Measurements from ENCODE around the gene FHIT.

The FHIT gene

DNA sequence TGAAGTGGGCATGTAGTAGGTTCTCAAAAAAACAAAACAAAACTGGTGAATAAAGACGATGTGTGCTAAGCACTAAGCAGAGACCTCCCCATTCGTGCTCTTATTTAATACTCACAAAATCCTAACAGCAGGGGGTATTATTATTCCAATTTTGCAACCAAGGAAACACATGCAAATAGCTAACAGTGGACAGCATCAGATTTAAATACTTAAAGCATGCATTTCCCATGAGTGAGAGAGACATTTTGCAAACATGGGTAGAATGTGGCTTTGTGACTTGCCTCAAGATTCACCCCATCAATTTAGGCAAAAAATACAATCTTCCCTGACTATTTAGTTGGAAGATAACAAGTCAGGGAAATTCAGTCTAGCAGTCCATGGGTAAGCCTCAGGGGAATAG is 1255.2 kb downstream of the FHIT start:
- DNase-seq (ENCODE audit: low spot score), result no peak

DNA sequence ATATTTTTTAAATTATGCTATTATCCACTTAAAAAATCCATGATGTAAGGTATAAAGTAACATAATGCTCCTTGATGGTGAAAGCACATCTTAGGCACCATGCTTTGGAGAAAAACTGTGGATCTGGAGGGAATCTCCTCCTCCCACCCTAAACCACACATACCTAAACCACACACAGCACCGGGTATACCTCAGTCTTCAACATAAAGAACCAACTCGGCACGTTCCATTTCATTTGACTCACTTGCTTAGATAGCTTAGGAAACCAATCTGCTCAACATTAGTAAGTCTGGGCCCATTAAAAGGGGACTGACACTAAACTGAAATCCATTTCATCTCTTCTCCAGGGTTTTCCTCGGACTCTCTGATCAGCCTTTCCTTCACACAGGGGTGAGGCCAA is 1255.7 kb downstream of the FHIT start:
- no peak for DNase-seq (ENCODE audit: low spot score)

DNA sequence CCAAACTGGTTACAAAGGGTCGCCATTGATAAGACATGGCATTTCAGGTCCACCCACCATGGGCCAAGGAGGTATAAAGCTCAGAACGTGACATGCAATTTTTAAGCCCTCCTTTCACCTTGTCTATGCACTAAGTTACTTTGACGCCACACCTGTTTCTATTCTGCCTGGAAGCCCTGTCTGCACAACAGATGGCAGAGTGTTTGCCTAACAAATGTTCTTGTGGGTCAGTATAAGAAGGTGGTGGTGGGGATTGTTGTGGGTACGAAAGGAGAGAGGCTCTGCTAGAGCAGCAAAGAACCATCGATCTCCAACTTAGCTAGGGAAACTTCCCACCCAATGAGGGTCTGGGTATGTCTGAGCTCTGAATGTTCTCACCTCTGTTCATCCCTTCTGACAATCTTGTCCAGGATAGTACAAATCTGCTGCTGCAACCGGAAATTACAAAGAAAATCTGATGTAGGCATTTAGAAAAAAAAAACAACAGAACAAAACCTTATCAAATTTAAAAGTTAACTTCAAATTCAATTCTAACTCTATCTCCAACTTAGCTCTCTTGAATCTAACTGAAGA is 1256.4 kb downstream of the FHIT start:
- DNase-seq (ENCODE audit: low spot score), result no peak

DNA sequence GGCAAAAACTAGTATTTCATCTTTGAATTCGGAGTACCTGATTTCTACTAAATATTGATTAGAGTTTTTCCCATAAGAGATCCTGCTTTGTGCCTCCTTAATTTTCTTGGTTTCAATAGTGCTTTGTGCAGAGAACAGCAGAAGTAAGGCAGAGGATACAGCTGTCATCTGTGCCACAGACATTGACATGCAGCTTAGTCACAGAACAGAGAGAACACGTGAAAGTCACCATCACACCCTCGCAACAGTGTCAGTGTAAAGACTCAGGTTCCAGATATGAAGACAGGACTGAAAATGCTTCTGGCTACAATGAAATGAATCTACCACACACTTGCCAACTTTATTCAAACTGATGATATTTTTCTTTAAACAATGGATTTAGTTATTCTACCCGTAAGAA is 1258.7 kb downstream of the FHIT start:
- DNase-seq (ENCODE audit: low spot score), result peak; percentile 9

DNA sequence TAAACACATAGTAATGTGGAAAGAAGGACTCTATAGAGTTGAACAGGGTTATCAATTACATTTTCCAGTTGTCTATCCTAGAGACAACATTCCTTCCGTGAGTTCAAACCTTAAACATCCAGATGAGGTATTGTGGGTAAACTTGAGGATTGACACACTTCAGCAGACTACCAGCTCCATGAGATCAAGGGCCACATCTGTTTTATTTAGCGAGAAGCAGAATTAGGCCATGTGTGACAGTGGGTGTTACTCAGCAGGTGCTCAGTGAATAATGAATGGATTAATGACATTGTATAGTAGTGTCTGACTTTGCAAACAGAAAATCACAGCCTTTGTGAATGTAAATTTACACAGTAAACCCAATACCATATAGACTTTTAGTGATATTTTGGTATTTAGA is 1260.3 kb downstream of the FHIT start:
- DNase-seq (ENCODE audit: low spot score), result no peak

DNA sequence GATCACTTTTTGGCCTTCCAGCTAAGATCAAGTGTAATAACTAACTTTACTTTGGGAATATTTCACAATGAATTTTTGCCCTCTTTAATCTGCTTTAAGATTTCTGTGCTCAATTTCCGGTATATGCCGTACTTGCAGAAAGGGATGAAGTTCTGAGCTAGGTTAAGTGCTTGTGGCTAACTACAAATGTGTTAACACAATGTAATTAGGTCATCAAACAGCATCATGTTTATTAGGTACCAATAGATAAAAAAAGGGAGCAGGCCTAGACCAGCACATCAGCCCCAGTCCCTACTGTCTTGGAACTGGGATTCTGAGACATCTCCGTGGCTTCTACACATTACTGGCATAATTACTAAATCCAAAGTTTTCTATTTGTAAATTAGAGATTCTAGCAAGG is 1268.7 kb downstream of the FHIT start:
- no peak for DNase-seq (ENCODE audit: low spot score)

DNA sequence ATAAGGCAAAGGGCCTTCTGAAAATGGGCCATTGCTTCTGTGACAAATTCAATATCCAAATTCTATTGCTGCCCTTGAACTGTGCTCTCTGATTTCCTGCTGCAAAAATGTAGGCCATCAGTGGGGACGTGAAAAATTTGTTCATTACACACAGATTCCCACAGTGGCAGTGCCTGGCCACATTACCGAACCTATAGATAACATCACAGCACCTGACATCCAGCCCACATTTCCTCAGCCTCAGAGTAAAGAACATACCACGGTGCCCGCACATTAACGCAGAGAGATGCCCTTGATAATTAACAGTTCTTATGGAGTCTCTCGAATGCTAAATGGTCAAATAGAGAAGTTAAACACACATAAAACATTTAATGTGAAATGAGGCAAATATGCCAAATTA is 1269.9 kb downstream of the FHIT start:
- DNase-seq (ENCODE audit: low spot score), result no peak

DNA sequence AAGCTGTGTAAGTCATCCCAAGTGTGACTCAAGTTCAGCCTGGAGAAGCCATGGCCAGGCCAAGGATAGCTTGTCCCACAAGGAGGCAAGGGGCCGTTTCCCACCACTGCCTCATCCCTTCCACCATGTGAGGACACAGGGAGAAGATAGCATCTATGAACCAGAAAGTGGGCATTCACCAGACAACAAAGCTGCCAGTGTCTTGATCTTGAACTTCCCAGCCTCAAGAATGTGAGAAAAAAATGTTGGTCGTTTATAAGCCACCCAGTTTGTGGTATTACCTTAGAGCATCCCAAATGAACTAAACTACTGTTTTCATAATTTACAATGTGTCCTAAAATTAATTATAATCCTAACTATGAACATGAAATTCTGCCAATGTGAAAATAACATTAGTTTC is 1270.7 kb downstream of the FHIT start:
- DNase-seq (ENCODE audit: low spot score), result no peak

DNA sequence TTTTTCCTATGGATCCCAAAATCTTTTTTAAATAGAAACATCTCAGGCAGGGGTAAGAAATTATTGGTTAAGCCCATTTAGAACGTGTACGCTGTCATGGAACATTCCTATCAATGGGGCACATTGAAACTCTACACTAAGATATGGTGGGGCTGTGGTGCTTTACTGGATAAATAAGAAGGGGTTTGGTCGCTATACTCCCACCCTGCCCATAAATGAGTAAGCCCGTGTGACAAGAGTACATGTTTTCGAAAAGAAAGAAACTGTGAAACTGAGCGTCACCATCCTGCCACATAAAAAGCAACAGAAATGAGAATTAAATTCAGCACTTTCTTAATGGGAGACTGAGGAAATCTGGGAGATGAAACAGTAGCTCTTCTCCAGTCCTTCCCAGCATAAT is 1271.7 kb downstream of the FHIT start:
- DNase-seq (ENCODE audit: low spot score), result no peak

DNA sequence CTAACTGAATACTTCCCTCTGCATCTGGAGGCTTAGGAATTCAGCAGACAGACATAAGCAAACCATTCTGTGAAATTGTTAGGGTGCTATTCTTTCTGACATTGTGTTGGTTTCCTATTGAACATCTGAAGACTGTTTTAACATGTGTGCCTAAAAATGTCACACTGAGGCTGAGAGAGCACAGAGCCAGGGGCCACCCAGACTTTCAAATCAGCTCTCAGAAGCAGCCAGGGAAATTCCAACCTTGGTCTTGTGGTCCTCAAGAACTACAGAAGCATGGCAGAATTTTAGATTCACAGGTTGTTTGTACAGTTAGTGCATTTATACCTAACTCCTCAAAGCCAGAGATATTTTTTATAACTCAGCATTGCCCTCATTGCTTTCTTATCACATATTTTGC is 1272.3 kb downstream of the FHIT start:
- DNase-seq (ENCODE audit: low spot score), result no peak

DNA sequence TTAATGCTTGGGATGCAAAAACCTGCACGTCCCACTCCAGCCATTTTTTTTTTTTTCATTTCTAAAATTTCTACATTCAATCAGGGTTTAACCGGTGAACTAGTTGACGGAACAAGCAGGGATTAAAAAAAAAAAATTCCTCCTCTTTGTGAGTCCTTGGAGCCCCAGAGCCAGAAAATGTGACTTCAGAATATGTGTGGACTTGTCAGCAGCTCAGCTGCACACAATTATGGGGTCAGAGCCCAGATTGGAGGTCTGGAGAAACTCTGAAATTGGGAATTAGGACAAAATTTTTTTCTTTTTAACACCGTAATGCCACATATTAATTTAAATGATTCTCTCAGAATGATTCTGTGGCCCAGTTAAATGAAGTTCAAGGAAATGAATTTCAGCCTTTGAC is 1280.5 kb downstream of the FHIT start:
- DNase-seq (ENCODE audit: low spot score), result no peak

DNA sequence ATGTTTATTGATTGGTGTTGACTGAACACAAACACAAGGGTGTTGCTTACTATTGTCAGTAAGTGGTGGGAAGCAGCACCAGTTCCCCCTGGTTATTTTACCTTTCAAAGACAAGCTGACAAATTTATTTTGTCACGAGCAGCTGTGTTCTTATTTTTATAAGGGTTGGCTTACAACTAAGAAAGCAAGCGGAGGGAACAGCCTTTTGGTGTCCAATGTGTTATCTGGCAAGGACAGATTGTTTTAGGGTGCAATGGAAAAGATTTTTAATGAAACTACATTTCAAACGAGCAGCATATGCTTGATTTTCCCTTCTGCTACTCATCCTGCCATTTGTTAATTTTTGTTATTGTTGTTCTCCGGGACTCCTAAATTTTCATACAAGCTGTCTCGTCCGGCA is 1280.9 kb downstream of the FHIT start:
- DNase-seq (ENCODE audit: low spot score), result no peak

DNA sequence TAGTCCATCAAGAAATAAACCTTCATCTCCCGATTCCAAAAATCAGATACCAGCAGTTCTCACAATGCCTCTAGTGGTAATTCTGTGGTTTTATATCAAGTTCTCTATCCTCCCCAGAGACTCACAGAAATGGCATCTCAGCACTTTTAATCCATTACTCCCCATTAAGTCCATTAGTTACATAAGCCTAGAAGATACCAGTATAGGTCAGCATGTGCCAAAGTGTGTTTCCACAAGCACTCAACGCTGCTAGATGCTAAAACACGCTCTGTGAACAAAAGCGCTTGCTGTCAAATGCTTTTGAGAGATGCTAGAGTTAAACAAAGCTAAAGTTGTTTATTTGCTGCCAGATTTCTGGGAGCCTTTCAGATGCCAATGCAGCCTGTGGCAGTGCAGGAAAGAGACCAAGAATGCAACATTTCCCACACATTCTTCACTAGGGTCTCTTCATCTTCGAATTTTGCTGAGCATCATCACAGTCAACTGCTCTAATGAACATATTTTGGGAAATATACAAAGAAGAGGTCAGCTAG is 1282.7 kb downstream of the FHIT start:
- peak; percentile 3 for DNase-seq (ENCODE audit: low spot score)

DNA sequence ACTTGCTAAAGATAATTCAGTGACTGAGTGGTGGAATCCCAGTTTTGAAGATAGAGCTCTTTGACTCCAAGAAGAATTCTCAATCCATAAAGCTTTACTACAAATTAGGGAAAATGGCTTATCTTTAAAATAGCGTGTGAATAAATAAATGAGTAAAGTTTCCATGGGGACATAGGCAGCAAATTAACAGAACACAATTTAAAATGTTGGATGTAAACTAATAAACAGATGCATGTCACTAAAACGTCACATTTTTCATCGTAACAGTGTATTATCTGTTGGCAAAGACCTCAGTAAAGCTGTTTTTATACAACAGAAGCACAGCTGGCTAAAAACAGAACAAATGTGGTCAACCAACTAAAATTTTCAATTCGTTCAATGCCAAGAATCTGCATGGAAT is 1287.6 kb downstream of the FHIT start:
- DNase-seq (ENCODE audit: low spot score), result no peak

DNA sequence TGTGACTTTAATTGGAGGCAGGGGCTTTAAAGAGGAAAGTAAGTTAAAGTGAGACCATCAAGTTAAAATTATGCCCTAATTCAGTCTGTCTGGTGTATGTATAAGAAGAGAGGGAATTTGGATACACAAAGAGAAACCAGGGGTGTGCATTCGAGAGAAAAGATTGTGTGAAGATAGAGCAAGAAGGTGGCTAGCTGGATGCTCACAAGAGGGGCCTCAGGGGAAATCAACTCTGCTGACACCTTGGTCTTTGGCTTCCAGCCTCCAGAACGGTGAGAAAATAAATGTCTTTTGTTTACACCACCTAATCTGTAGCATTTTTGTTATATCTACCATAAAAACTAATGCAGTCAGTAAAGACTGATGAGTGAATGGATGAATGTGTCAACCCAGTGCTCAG is 1294.1 kb downstream of the FHIT start:
- no peak for DNase-seq (ENCODE audit: low spot score)

DNA sequence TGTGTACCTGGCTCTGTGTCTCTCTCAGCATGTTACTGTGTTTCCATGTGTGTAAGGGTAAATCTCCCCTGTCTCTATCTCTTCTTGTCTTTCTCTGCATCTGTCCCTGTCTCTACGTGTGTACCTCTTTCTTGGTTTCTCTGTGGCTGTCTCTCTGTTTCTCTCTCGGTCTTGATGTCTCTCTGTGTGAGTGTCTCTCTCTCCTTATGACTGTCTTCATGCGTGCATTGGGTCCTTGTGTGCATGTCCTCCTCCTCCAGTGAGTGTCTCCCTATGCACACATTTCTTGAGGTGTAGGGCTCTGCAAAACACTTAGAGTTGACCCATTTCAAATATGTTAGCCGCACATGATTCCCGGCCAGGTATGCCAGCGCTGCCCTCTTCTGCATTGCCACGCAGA is 1298.1 kb downstream of the FHIT start:
- no peak for DNase-seq (ENCODE audit: low spot score)

DNA sequence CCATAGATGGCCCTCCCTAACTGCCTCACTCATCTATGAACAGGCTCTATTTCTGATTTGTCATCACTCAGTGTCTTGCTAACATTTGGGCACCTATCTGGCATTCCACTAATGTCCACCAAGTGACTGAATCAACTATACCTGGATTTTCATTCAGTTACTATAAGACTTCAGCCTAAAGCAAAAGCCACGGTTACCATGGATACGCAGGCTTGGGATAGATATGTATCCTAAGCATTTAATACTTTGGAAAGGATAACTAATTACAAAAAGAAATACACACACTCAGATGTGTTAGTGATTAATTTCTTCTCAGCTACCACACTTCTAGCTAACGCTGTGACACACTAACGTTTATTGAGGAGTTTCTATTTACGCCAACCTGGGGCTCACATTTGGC is 1301.9 kb downstream of the FHIT start:
- DNase-seq (ENCODE audit: low spot score), result no peak

DNA sequence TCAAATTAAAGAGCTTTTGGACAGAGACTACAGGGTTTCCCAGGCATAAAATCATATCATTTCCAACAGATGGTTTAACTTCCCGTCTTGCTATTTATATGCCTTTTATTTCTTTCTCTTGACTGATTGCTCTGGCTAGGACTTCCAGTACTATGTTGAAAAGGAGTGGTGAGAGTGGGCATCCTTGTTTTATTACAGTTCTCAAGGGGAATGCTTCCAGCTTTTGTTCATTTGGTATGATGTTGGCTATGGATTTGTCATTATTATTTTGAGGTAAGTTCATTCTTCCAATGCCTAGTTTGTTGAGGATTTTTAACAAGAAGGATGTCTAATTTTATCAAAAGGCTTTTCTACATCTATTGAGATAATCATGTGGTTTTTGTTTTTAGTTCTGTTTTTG is 1304.9 kb downstream of the FHIT start:
- DNase-seq (ENCODE audit: low spot score), result no peak

DNA sequence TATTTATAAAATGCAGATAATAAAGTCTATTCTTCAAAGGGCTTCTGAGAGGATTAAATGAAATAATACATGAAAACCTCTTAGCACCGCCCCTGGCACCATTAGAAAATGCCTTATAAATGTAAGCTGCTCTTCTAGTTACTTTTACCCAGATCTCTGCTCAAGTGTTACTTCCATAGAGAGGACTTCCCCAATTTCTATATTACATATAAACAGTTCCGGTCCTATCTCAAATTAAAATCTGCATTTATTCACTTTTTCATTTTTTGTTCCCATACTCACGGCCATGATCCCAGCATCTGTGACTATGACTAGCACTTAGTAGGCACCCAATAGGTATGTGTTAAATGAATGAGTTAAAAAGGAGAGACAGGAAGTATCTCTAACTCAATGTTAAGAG is 1310.5 kb downstream of the FHIT start:
- no peak for DNase-seq (ENCODE audit: low spot score)

DNA sequence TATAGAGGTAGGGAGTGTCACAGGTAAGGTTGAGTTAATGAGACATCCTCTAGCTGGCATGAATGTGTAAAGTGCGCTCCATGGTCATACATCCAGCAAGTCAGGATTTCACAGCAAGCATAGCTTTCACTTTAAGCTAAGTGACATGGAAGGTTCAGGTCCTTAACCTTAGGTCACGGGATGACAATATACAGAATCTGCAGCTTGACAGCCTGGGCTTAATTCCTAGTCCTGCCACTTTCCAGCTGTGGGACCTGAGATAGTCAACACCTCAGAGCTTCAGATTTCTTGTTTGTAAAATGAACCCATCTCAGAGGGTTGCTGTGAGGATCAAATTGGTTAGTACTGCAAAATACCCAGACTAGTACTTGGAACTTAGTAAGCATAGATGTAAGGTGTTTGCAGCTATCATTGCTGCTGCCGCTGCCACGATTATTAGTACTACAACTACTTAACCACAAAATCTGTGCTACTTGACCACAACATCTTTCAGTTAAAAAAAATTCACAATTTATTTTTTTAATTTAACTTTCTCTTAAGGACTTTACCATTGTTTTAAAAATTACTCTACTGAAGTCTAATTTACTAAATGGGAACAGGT is 1311.3 kb downstream of the FHIT start:
- no peak for DNase-seq (ENCODE audit: low spot score)

DNA sequence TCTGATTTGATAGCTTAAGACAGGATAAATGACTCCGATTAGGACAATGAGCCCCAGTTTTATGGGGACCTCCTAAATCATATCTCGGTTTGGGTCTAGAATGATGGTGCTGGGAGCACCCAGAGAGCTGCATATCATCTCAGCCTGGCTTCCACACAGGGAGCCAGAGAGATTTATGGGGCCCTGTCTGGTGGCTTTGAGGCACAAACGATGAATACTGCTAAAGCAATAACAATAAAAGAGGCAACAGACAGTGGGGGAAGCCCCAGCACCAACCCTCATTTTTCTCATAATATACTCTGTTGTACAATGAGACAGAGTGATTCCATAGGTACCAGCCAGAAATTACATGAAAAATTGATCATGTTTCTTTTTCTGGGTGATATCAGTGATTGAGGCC is 1312.4 kb downstream of the FHIT start:
- DNase-seq (ENCODE audit: low spot score), result no peak

DNA sequence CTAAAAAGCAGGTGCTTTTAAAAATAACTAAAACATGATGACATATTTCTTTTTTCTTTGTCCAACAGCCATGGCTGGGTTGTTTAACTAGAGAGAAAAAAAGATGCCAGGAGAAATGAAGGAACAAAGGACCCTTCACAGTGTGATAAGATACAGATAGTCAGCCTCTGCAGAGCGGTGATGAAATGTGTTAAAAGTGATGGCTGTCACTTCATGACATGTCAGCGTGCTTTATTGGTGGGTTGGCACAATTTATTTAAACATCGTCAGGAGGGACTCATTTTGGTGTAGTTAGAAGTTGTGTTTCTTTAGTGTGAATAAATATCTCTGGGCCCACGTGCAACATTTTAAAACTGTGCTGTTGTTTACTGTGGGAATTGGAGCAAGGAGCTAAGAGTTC is 1314.1 kb downstream of the FHIT start:
- no peak for DNase-seq (ENCODE audit: low spot score)

DNA sequence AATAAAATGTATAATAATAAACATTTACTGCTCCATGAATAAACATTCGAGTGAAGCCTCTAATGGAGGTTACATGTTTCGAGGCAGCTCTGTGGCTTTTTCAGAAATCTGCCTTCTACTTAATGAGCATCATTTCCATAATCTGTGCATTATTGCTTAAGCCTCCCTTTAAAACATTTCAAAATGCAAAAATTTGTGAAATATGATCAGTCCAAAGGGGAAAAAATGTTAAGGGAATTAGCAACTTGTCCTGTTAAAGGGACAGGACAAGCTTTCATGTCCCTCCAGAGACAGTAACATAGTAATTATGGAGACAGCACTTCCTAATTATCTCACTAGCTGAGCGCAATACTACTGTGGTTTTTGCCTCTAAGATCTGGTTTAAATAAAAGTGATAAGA is 1314.8 kb downstream of the FHIT start:
- DNase-seq (ENCODE audit: low spot score), result no peak

DNA sequence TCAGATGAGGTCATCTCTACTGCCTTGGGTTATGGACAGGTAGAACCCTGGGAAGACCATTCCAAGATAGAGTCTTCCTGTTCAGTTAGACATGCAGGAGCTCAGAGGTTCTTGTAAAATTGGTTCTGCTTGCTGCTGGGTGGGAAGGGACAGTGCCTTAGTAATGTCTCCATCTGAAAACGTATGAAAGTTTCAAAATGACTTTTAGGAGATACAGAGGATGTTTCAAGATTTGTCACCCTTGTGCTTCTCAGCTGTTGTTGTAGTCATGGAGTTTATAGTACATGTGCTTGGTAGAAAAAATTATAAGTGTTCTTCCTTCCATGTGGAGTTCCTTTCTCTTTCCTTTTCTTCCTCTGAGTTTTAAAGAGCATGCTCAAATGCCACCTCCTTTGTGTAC is 1316.2 kb downstream of the FHIT start:
- no peak for DNase-seq (ENCODE audit: low spot score)
